ENCODE measurements around the gene ADAT3. TPM values are rescaled to one million over a fixed set of nuclear protein-coding genes. Genes with fewer than 3 reads are reported as not detected.

ADAT3 gene
- total RNA-seq, 4 donors from 2014 or later: 2.1 to 3.6 (median 3.1) TPM

DNA sequence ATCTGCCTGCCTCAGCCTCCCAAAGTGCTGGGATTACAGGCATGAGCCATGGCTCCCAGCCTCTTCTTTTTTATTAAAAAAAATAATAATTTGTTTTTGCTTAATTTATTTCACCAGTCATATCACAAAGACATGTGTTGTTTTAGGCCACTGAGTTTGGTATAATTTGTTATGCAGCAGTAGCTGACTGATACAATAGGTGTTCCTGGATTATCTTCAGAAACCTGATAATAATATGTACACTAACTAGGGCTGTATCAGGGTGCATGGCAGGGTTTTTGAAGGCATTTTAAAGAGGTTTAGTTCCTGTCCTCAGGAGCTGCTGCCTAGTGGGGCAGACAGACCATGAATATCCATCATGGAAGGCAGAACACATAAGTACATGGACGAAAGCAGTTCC, 26.2 kb downstream of the ADAT3 start:
- in situ Hi-C loops (cut with MboI; ENCODE audit: low sequenced_read_pairs in 4 of 4) (loop anchor here in 2 of 4 donors (10.0 kb wide), 2 partner anchors 133 to 143 kb away; no protein-coding TSS in a partner anchor), intact Hi-C loops (cut with DNase I; ENCODE audit: low total_unique reads) (no loop called here)
- H3K4me3 ChIP-seq: no peak overlapping the region
- no peak for TF ChIP-seq POLR2A (IDR thresholded peaks at IDR 0.05)
- TF ChIP-seq, protein P1, sequence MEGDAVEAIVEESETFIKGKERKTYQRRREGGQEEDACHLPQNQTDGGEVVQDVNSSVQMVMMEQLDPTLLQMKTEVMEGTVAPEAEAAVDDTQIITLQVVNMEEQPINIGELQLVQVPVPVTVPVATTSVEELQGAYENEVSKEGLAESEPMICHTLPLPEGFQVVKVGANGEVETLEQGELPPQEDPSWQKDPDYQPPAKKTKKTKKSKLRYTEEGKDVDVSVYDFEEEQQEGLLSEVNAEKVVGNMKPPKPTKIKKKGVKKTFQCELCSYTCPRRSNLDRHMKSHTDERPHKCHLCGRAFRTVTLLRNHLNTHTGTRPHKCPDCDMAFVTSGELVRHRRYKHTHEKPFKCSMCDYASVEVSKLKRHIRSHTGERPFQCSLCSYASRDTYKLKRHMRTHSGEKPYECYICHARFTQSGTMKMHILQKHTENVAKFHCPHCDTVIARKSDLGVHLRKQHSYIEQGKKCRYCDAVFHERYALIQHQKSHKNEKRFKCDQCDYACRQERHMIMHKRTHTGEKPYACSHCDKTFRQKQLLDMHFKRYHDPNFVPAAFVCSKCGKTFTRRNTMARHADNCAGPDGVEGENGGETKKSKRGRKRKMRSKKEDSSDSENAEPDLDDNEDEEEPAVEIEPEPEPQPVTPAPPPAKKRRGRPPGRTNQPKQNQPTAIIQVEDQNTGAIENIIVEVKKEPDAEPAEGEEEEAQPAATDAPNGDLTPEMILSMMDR (IDR thresholded peaks at IDR 0.05 in 4 of 5, conservative IDR thresholded peaks at IDR 0.05 in 1 of 5): no peak
- DNase-seq (no peak), ATAC-seq (no peak)
- H3K9me3 ChIP-seq: no peaks in the 10 kb centered on the region
- no peaks in the 10 kb centered on the region for H3K27me3 ChIP-seq
- H3K4me1 ChIP-seq: peaks cover 16 to 19% of the 10 kb centered on the region in 2 donors
- H3K27ac ChIP-seq: no peak overlapping the region
- no peaks in the 10 kb centered on the region for H3K36me3 ChIP-seq

DNA sequence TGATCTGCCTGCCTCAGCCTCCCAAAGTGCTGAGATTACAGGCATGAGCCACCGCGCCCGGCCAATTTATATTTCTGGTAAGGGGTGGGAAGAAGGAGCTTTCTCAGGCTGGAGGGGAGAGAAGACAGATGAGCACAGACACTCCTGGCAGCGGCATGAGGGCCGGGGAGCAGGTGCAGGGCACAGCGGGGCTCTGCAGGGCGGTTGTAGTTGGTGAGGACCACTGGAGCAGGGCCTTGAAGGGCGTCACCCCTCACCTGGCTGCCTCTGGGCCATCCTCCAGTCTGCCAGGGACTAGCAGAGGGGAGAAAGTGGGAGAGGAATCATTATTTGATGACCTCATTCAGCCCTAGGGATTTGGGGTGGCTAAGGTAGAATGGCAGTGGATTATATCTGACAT, 27.2 kb downstream of the ADAT3 start:
- H3K4me3 ChIP-seq: no peak overlapping the region
- DNase-seq: no peak
- H3K4me1 ChIP-seq: peaks cover 16 to 19% of the 10 kb centered on the region in 2 donors
- no peaks in the 10 kb centered on the region for H3K9me3 ChIP-seq
- intact Hi-C loops (cut with DNase I; ENCODE audit: low total_unique reads): no loop called here
- H3K36me3 ChIP-seq: no peaks in the 10 kb centered on the region
- no peaks in the 10 kb centered on the region for H3K27me3 ChIP-seq
- no peak for ATAC-seq
- in situ Hi-C loops (cut with MboI; ENCODE audit: low sequenced_read_pairs in 4 of 4): loop anchor here in 2 of 4 donors (10.0 kb wide), 2 partner anchors 132 to 142 kb away; no protein-coding TSS in a partner anchor
- TF ChIP-seq, protein P1 (IDR thresholded peaks at IDR 0.05 in 4 of 5, conservative IDR thresholded peaks at IDR 0.05 in 1 of 5): no peak
- no peak for TF ChIP-seq POLR2A (IDR thresholded peaks at IDR 0.05)
- H3K27ac ChIP-seq: no peak overlapping the region

DNA sequence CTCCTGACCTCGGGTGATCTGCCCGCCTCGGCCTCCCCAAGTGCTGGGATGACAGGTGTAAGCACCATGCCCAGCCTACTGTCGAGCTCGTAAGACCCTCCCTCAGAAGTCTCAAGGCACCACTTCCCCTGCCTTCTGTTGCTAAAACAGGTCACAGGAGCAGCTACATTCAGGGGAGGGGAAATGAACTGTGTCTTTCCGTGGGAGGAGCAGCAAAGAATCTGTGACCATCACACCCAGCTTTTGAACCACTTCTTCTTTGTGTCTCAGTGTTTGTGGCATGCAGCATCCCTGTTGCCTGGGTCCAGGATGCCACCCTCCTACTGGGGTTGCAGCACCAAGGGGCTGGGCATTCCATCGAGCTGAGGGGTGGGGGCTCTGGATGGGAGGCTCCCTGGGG, 28.0 kb downstream of the ADAT3 start:
- TF ChIP-seq, protein P1 (IDR thresholded peaks at IDR 0.05 in 4 of 5, conservative IDR thresholded peaks at IDR 0.05 in 1 of 5): no peak
- no peak for TF ChIP-seq POLR2A (IDR thresholded peaks at IDR 0.05)
- no peaks in the 10 kb centered on the region for H3K27me3 ChIP-seq
- DNase-seq: no peak
- peaks cover 16 to 19% of the 10 kb centered on the region in 2 donors for H3K4me1 ChIP-seq
- H3K27ac ChIP-seq: no peak overlapping the region
- in situ Hi-C loops (cut with MboI; ENCODE audit: low sequenced_read_pairs in 4 of 4): loop anchor here in 2 of 4 donors (10.0 kb wide), 2 partner anchors 132 to 142 kb away; no protein-coding TSS in a partner anchor
- intact Hi-C loops (cut with DNase I; ENCODE audit: low total_unique reads): no loop called here
- no peaks in the 10 kb centered on the region for H3K36me3 ChIP-seq
- no peak for ATAC-seq
- no peak overlapping the region for H3K4me3 ChIP-seq
- H3K9me3 ChIP-seq: no peaks in the 10 kb centered on the region

DNA sequence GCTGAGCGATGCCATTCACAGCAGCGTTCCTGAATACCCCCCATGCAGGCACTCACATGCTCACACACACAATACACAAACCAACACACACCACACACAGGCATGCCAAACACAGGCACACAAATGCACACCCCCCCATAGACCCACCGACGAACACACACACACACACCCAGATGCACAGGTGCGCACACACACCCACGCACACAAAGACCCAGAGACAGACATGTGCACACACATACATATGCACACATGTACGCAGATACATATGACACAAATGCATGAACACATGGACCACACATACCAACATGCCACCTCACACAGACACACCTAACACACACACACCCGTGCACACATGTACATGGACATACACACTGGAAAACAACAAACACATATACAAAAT, 28.7 kb downstream of the ADAT3 start:
- no peaks in the 10 kb centered on the region for H3K9me3 ChIP-seq
- DNase-seq: no peak
- H3K27me3 ChIP-seq: no peaks in the 10 kb centered on the region
- in situ Hi-C loops (cut with MboI; ENCODE audit: low sequenced_read_pairs in 4 of 4): loop anchor here in 2 of 4 donors (10.0 kb wide), 2 partner anchors 131 to 141 kb away; no protein-coding TSS in a partner anchor
- H3K4me1 ChIP-seq: peaks cover 15 to 17% of the 10 kb centered on the region in 2 donors
- H3K4me3 ChIP-seq: no peak overlapping the region
- intact Hi-C loops (cut with DNase I; ENCODE audit: low total_unique reads): no loop called here
- TF ChIP-seq POLR2A (IDR thresholded peaks at IDR 0.05): no peak
- TF ChIP-seq, protein P1 (IDR thresholded peaks at IDR 0.05 in 4 of 5, conservative IDR thresholded peaks at IDR 0.05 in 1 of 5): no peak
- H3K36me3 ChIP-seq: no peaks in the 10 kb centered on the region
- H3K27ac ChIP-seq: no peak overlapping the region
- no peak for ATAC-seq
